KMS-11 (cell line): ENCODE measurements around the gene OAT.
A peak's percentile ranks its signal among the peaks of the same experiment; 100 is the strongest.

ENCODE experiments used
- H2AFZ ChIP-seq: fragments of 200-600 bp; sonication (generic); 2 replicates; pipeline ENCODE4 v1.6.1; 2016; ENCODE audit warnings: antibody characterized with exemption, mixed run types, low read depth
- H3K27ac ChIP-seq: fragments of 200-600 bp; sonication (generic); 2 replicates; pipeline ENCODE4 v1.6.1; 2016; ENCODE audit warnings: mild to moderate bottlenecking, mixed run types
- H3K27me3 ChIP-seq: fragments of 200-600 bp; sonication (generic); 2 replicates; pipeline ENCODE4 v1.6.1; 2017; ENCODE audit warnings: mild to moderate bottlenecking, low read depth, mixed run types, moderate library complexity; ENCODE audit not compliant: insufficient read depth
- H3K36me3 ChIP-seq: fragments of 200-600 bp; sonication (generic); 2 replicates; pipeline ENCODE4 v1.6.1; 2017; ENCODE audit warnings: mild to moderate bottlenecking, mixed run types; ENCODE audit not compliant: insufficient read depth
- H3K4me1 ChIP-seq: fragments of 200-600 bp; sonication (generic); 2 replicates; pipeline ENCODE4 v1.6.1; 2016; ENCODE audit warnings: mild to moderate bottlenecking, low read depth, mixed run types; ENCODE audit not compliant: poor library complexity, severe bottlenecking
- H3K4me2 ChIP-seq: fragments of 200-600 bp; sonication (generic); 2 replicates; pipeline ENCODE4 v1.7.0; 2016; ENCODE audit warnings: mild to moderate bottlenecking, mixed run types
- H3K4me3 ChIP-seq: fragments of 200-600 bp; sonication (generic); IDR thresholded peaks from 2 replicates; pipeline ENCODE4 v1.6.1; 2017; ENCODE audit warnings: low read depth, low read length, mixed read lengths; ENCODE audit not compliant: insufficient read depth
- H3K79me2 ChIP-seq: fragments of 200-600 bp; sonication (generic); 2 replicates; pipeline ENCODE4 v1.6.1; 2016; ENCODE audit warnings: low read depth, mixed run types; ENCODE audit not compliant: insufficient read depth
- H3K9ac ChIP-seq: fragments of 200-600 bp; sonication (generic); 2 replicates; pipeline ENCODE4 v1.6.1; 2016; ENCODE audit warnings: mild to moderate bottlenecking, mixed run types
- H4K20me1 ChIP-seq: fragments of 200-600 bp; sonication (generic); 2 replicates; pipeline ENCODE4 v1.6.1; 2016; ENCODE audit warnings: mild to moderate bottlenecking, mixed run types; ENCODE audit not compliant: insufficient read depth
- CTCF ChIP-seq: fragments of 200-600 bp; sonication (generic); conservative IDR thresholded peaks from 2 replicates; pipeline ENCODE4 v1.6.1; 2017; ENCODE audit warnings: low read depth, mild to moderate bottlenecking, antibody characterized with exemption, low read length, moderate library complexity, mixed read lengths

Gene OAT

DNA sequence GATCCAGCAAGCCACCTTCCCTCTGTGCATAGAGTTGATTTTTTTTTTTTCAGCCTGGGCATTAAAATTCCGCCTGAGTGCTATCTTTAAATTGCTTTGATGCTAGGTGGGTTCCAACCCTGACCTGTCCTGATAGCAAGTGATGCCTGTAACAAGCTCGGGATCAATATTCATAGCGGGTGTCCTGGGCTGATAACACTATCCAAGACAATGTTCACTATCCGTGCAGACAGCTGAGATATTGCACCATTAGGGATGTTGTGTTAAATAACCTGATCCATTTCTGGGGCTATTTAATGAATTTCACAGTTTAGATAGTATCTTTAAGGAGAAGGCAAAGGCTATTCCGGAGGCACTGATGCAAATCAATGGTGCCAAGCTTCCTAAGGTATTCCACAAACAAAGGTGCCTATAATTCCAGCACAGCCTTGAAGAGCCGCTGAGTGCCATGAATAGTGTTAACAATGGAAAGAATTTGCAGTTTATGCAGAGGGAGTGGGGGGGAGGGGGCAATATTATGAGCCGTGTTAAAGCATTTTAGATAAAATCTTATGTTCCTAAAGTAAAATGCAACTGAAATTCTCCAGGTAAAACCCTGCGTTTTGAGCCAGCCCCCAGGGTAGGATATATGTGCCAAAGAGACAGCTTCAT lies 35.4 kb upstream of the OAT start:
- TF ChIP-seq CTCF = no peak
- H3K4me1 ChIP-seq = no peaks in the 10 kb centered on the region
- H3K79me2 ChIP-seq = no peaks in the 10 kb centered on the region
- no peak overlapping the region for H3K4me2 ChIP-seq
- no peak overlapping the region for H3K9ac ChIP-seq
- H4K20me1 ChIP-seq = no peaks in the 10 kb centered on the region
- no peak overlapping the region for H3K27ac ChIP-seq
- H3K4me3 ChIP-seq = no peak overlapping the region
- no peak overlapping the region for H2AFZ ChIP-seq
- peaks cover 19% of the 10 kb centered on the region for H3K27me3 ChIP-seq
- no peaks in the 10 kb centered on the region for H3K36me3 ChIP-seq

GRCh38 chr10:124451276-124451675 lies 32.6 kb upstream of the OAT start:
- Histone ChIP-seq H3K27me3 (peaks cover 31% of the 10 kb centered on the region), H3K79me2 (no peaks in the 10 kb centered on the region), H4K20me1 (no peaks in the 10 kb centered on the region), H3K4me3 (no peak overlapping the region), H3K4me2 (no peak overlapping the region), H2AFZ (no peak overlapping the region), H3K4me1 (no peaks in the 10 kb centered on the region), H3K9ac (no peak overlapping the region), H3K27ac (no peak overlapping the region), H3K36me3 (no peaks in the 10 kb centered on the region)
- TF ChIP-seq CTCF = no peak

DNA sequence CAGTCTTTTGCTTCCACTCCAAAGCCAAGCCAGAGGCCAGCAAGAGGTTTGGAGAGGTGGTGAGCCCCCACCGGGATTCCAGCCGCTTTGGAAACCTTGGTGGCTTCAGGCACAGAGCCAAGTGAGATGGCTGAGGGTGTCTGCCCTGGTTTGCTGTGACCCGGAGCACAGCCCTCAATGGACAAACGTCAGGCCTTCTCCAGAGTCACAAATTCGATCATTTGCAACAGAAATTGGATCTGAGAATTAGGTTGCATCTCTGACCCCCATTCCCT lies 32.0 kb upstream of the OAT start:
- no peak overlapping the region for H3K4me2 ChIP-seq
- H3K4me3 ChIP-seq = no peak overlapping the region
- H3K36me3 ChIP-seq = no peaks in the 10 kb centered on the region
- no peak overlapping the region for H2AFZ ChIP-seq
- H3K27ac ChIP-seq = no peak overlapping the region
- TF ChIP-seq CTCF = no peak
- H3K4me1 ChIP-seq = no peaks in the 10 kb centered on the region
- H3K9ac ChIP-seq = no peak overlapping the region
- H3K79me2 ChIP-seq = no peaks in the 10 kb centered on the region
- H3K27me3 ChIP-seq = peaks cover 31% of the 10 kb centered on the region
- H4K20me1 ChIP-seq = no peaks in the 10 kb centered on the region

DNA sequence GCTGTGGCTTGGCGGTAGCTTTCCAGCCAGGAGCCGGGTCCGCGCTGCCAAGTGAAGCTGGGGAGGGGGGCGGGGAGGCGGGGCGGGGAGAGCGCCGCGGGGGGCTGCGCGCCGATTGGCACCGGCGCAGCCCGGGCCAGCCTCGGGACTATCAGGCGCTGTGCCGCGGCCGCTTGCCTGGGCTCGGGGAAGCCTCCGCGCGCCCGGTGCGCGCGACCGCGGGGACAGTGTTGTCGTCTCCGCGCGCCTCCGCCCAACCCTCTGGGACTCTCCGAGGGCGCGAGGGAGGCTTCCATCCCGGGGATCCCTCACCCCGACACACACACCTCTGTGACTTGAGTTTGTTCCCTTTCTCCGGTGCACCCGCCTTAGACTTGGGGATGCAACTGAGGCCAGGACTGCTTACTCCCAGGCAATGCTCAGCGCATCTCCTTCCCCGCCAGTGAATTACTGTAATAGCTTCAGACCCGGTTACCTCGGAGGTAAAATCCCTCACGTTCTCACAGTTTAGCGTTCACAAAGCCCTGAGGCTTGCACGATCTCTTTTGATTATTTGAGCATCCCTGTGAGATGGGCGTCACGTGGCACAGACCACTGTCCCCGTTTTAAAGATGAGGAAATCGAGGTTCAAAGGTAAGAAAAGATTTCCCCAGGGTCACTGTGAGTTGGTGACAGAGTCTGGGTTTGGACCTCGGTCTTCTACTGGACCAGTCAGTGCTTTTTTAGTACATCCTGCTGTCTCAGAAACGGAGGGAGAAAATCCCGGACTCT lies 31.5 kb upstream of the OAT start, which contains the start of gene NKX1-2:
Gene NKX1-2 (minus strand): TSS at position 24 of the 771 bp plus-strand sequence. CDS start 92 bp downstream, outside the sequence.
- H3K4me3 ChIP-seq = no peak within 1 kb of the TSS
- no peak within 1 kb of the TSS for H3K9ac ChIP-seq
- 0 out of 2 replicates have a peak within 1 kb of the TSS, but pooled peaks have one; percentile 9 for H3K4me2 ChIP-seq
- H3K27me3 ChIP-seq = peaks cover 31% of the 10 kb centered on the region
- H3K4me1 ChIP-seq = no peaks in the 10 kb centered on the region
- H3K36me3 ChIP-seq = no peaks in the 10 kb centered on the region
- TF ChIP-seq CTCF = no peak
- no peak within 1 kb of the TSS for H3K27ac ChIP-seq
- no peaks in the 10 kb centered on the region for H4K20me1 ChIP-seq
- no peaks in the 10 kb centered on the region for H3K79me2 ChIP-seq
- no peak within 1 kb of the TSS for H2AFZ ChIP-seq
